ENCODE data around the gene LMX1B. TPM values are rescaled to one million over a fixed set of nuclear protein-coding genes. Genes with fewer than 3 reads are reported as not detected.

LMX1B gene
- total and polyA plus RNA-seq, 4 experiments from 2014 or later, result not detected

Other genes with a start within 250 kb of the LMX1B start
- 10 to 100 TPM; 19.9 to 22.7 TPM for gene ZBTB43, start 191.1 kb downstream of the LMX1B start, total RNA-seq
- gene ZBTB43, start 191.1 kb downstream of the LMX1B start, polyA plus RNA-seq, result 10 to 100 TPM in 1 of 2 donors, 1 to 10 TPM in 1; 8.2 to 11.4 TPM
- 10 to 100 TPM in 1 of 2 experiments, 1 to 10 TPM in 1; 9.4 to 10.1 TPM for gene ZBTB34, start 246.7 kb downstream of the LMX1B start, total RNA-seq
- under 1 TPM; 0.35 to 0.99 TPM for gene ZBTB34, start 246.7 kb downstream of the LMX1B start, polyA plus RNA-seq

Data from CD4-positive, alpha-beta memory T cell (primary cell).